HepG2 (cell line): ENCODE measurements around the gene TULP3. TPM values are rescaled to one million over a fixed set of nuclear protein-coding genes. Genes with fewer than 3 reads are reported as not detected.

Experiments
- CEBPB ChIP-seq: IDR thresholded peaks from 2 replicates; pipeline ENCODE4 v1.6.1; 2011; ENCODE audit warnings: low read depth, low read length, improper control_type of control experiment, borderline replicate concordance
- HNRNPL ChIP-seq: fragments of 200-400 bp; formaldehyde crosslinking; IDR thresholded peaks from 2 replicates; pipeline ENCODE4 v1.6.1; 2017; ENCODE audit warnings: mild to moderate bottlenecking, low read depth, low read length
- KDM4B ChIP-seq: sonication (generic); formaldehyde crosslinking; IDR thresholded peaks from 2 replicates; pipeline ENCODE4 v1.4.0; 2020; ENCODE audit warnings: missing genetic modification reagents
- MED13 ChIP-seq: sonication (generic); formaldehyde crosslinking; IDR thresholded peaks from 2 replicates; pipeline ENCODE4 v1.5.0; 2020; ENCODE audit warnings: missing genetic modification reagents
- MEF2D ChIP-seq: sonication (generic); formaldehyde crosslinking; IDR thresholded peaks from 2 replicates; pipeline ENCODE4 v1.5.1; 2020; ENCODE audit warnings: mild to moderate bottlenecking, missing genetic modification reagents
- MTA1 ChIP-seq: sonication (generic); formaldehyde crosslinking; IDR thresholded peaks from 2 replicates; pipeline ENCODE4 v1.4.0; 2020; ENCODE audit warnings: missing genetic modification reagents, mild to moderate bottlenecking, borderline replicate concordance
- NRL ChIP-seq: sonication (generic); formaldehyde crosslinking; IDR thresholded peaks from 2 replicates; pipeline ENCODE4 v1.5.0; 2020; ENCODE audit warnings: missing genetic modification reagents, mild to moderate bottlenecking, moderate library complexity, borderline replicate concordance
- PTBP1 ChIP-seq: fragments of 200-400 bp; formaldehyde crosslinking; IDR thresholded peaks from 2 replicates; pipeline ENCODE4 v1.6.1; 2018; ENCODE audit warnings: low read length, low read depth; ENCODE audit not compliant: poor library complexity, severe bottlenecking
- RFX1 ChIP-seq: fragments of 450-650 bp; IDR thresholded peaks from 2 replicates; pipeline ENCODE4 v1.6.1; 2017
- RXRB ChIP-seq: IDR thresholded peaks from 2 replicates; pipeline ENCODE4 v1.6.1; 2016; ENCODE audit warnings: borderline replicate concordance, missing genetic modification reagents, missing compliant biosample characterization
- SNRNP70 ChIP-seq: fragments of 200-400 bp; formaldehyde crosslinking; IDR thresholded peaks from 2 replicates; pipeline ENCODE4 v1.6.1; 2017; ENCODE audit warnings: mild to moderate bottlenecking, low read depth, low read length, moderate library complexity
- SRSF4 ChIP-seq: fragments of 200-400 bp; formaldehyde crosslinking; IDR thresholded peaks from one replicate; pipeline ENCODE4 v1.6.1; 2018; ENCODE audit warnings: mild to moderate bottlenecking, low read depth, low read length, moderate library complexity; ENCODE audit not compliant: poor library complexity, severe bottlenecking
- TBX2 ChIP-seq: sonication (generic); formaldehyde crosslinking; IDR thresholded peaks from 2 replicates; pipeline ENCODE4 v1.5.0; 2020; ENCODE audit warnings: missing genetic modification reagents, mild to moderate bottlenecking, borderline replicate concordance
- TCF7 ChIP-seq: sonication (generic); IDR thresholded peaks from 2 replicates; pipeline ENCODE4 v1.6.1; 2016; ENCODE audit warnings: antibody characterized with exemption, low read depth
- ZNF101 ChIP-seq: sonication (generic); formaldehyde crosslinking; IDR thresholded peaks from 2 replicates; pipeline ENCODE4 v1.4.0; 2020; ENCODE audit warnings: mild to moderate bottlenecking, low read depth, missing genetic modification reagents, borderline replicate concordance
- ZNF598 ChIP-seq: sonication (generic); formaldehyde crosslinking; IDR thresholded peaks from 2 replicates; pipeline ENCODE4 v1.5.1; 2020; ENCODE audit warnings: mild to moderate bottlenecking, missing genetic modification reagents, borderline replicate concordance
- ZNF776 ChIP-seq: sonication (generic); formaldehyde crosslinking; IDR thresholded peaks from 2 replicates; pipeline ENCODE4 v1.4.0; 2020; ENCODE audit warnings: mild to moderate bottlenecking, missing genetic modification reagents
- ZSCAN9 ChIP-seq: IDR thresholded peaks from 2 replicates; pipeline ENCODE4 v1.6.1; 2016; ENCODE audit warnings: borderline replicate concordance
- polyA plus RNA-seq, 8 experiments: library from polyadenylated mRNA; depleted of rRNA in 3 of 8; stranded (reverse) in 7 of 8; unstranded in 1 of 8; fragments of >200 nt; fragmentation: Illumina TruSeq in 4 of 8; extraction: Trizol in 4 of 8; gene quantifications; 2 replicates each; pipeline versions ENCODE4 v1.2.1 to v1.2.3, GENCODE V29; 2011 to 2016; ENCODE audit warnings: low read depth in 4 of 8, missing spikeins in 1 of 8, mixed read lengths in 1 of 8; ENCODE audit not compliant: insufficient read depth in 1 of 8
- total RNA-seq, 5 experiments: library from RNA; depleted of rRNA; stranded (reverse); fragments of >200 nt; fragmentation: Illumina TruSeq; extraction: Trizol; gene quantifications; 2 replicates each; pipeline ENCODE4 v1.2.3, GENCODE V29; 2016; ENCODE audit warnings: low read depth in 1 of 5
- TF ChIP-seq, protein P1 (sequence below): sonication (generic); formaldehyde crosslinking; conservative IDR thresholded peaks from 2 replicates; pipeline ENCODE4 v1.4.0; 2020; ENCODE audit warnings: missing genetic modification reagents
- TF ChIP-seq, protein P2 (sequence below): sonication (generic); formaldehyde crosslinking; IDR thresholded peaks from 2 replicates; pipeline ENCODE4 v1.4.0; 2020; ENCODE audit warnings: missing genetic modification reagents, borderline replicate concordance
- TF ChIP-seq, protein P3 (sequence below): sonication (generic); formaldehyde crosslinking; IDR thresholded peaks from 2 replicates; pipeline ENCODE4 v1.5.0; 2020; ENCODE audit warnings: missing genetic modification reagents
- TF ChIP-seq, protein P4 (sequence below): sonication (generic); formaldehyde crosslinking; IDR thresholded peaks from 2 replicates; pipeline ENCODE4 v1.4.0; 2020; ENCODE audit warnings: mild to moderate bottlenecking, missing genetic modification reagents

The TULP3 gene
- total and polyA plus RNA-seq, 2 of the 13 experiments (the other 11 are each of a cell fraction or from before 2014, with no cell fraction given), result 11.2 to 13.2 TPM

DNA sequence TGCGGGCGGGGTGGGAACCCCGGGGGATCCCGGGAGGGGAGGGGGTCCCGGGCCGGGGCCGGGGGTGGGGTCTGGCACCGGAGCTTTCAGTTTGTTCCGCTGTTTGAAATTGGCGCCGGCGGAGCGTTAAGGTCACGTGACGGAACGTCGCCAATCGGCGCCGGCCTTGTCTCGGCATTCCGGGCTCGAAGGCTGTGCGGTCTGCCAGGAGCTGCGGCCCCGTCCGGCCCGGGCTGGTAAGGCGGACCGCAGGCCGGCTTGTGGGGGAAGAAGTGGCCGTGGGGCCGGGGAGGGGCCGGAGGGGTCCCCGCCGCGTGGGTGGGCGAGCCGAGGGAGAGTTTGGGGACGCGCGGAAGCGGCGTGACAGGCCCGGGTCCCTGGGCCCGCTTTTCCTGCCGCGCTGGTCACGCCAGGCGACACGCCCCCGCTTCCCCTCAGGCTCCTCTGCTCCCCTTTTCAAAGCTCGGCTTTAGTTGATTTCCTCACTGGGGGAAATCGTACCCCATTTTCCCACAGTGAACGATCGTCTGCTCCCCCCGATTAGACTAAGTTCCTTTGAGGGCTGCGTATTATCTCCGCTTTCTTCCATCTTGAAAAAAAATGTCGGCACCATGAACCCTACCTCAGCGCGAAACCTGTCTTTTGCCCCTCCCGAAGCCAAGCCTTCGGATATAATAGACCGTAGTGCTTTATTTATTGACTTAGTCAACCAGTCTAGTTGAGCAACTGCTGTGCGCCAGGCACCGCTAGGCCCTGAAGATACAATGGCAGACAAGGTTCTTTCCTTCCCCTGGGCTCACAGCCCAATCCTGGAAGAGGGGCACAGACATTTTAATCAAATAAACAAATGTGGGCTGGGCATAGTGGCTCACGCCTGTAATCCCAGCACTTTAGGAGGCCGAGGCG lies 13.4 kb upstream of the TULP3 start, which contains the start of the genes FOXM1 and RHNO1 (continued):
- TF ChIP-seq, protein P1, sequence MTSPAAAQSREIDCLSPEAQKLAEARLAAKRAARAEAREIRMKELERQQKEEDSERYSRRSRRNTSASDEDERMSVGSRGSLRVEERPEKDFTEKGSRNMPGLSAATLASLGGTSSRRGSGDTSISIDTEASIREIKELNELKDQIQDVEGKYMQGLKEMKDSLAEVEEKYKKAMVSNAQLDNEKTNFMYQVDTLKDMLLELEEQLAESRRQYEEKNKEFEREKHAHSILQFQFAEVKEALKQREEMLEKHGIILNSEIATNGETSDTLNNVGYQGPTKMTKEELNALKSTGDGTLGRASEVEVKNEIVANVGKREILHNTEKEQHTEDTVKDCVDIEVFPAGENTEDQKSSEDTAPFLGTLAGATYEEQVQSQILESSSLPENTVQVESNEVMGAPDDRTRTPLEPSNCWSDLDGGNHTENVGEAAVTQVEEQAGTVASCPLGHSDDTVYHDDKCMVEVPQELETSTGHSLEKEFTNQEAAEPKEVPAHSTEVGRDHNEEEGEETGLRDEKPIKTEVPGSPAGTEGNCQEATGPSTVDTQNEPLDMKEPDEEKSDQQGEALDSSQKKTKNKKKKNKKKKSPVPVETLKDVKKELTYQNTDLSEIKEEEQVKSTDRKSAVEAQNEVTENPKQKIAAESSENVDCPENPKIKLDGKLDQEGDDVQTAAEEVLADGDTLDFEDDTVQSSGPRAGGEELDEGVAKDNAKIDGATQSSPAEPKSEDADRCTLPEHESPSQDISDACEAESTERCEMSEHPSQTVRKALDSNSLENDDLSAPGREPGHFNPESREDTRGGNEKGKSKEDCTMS (CRISPR knock-in tag), result no peak
- no peak for TF ChIP-seq ZNF776 (CRISPR knock-in tag)
- TF ChIP-seq SRSF4, result no peak
- TF ChIP-seq KDM4B (CRISPR knock-in tag), result no peak
- TF ChIP-seq, protein P2, sequence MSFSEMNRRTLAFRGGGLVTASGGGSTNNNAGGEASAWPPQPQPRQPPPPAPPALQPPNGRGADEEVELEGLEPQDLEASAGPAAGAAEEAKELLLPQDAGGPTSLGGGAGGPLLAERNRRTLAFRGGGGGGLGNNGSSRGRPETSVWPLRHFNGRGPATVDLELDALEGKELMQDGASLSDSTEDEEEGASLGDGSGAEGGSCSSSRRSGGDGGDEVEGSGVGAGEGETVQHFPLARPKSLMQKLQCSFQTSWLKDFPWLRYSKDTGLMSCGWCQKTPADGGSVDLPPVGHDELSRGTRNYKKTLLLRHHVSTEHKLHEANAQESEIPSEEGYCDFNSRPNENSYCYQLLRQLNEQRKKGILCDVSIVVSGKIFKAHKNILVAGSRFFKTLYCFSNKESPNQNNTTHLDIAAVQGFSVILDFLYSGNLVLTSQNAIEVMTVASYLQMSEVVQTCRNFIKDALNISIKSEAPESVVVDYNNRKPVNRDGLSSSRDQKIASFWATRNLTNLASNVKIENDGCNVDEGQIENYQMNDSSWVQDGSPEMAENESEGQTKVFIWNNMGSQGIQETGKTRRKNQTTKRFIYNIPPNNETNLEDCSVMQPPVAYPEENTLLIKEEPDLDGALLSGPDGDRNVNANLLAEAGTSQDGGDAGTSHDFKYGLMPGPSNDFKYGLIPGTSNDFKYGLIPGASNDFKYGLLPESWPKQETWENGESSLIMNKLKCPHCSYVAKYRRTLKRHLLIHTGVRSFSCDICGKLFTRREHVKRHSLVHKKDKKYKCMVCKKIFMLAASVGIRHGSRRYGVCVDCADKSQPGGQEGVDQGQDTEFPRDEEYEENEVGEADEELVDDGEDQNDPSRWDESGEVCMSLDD (CRISPR knock-in tag), result no peak; the same call in 1 of the 2 replicates
- TF ChIP-seq RXRB, result no peak
- TF ChIP-seq PTBP1, result no peak
- no peak for TF ChIP-seq TBX2
- no peak for TF ChIP-seq MTA1 (CRISPR knock-in tag)
- TF ChIP-seq ZNF101 (CRISPR knock-in tag), result no peak
- TF ChIP-seq, protein P3, sequence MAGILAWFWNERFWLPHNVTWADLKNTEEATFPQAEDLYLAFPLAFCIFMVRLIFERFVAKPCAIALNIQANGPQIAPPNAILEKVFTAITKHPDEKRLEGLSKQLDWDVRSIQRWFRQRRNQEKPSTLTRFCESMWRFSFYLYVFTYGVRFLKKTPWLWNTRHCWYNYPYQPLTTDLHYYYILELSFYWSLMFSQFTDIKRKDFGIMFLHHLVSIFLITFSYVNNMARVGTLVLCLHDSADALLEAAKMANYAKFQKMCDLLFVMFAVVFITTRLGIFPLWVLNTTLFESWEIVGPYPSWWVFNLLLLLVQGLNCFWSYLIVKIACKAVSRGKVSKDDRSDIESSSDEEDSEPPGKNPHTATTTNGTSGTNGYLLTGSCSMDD, result 0 out of 2 replicates have a peak, but pooled peaks have one; percentile 44
- TF ChIP-seq SNRNP70, result no peak
- TF ChIP-seq MEF2D, result no peak
- TF ChIP-seq NRL (CRISPR knock-in tag), result no peak; the same call in 1 of the 2 replicates
- TF ChIP-seq MED13, result no peak
- TF ChIP-seq CEBPB, result peak; percentile 69; the same call in 1 of the 2 replicates
- TF ChIP-seq ZNF598, result no peak; the same call in 1 of the 2 replicates
- no peak for TF ChIP-seq TCF7
- no peak for TF ChIP-seq ZSCAN9
- TF ChIP-seq, protein P4, sequence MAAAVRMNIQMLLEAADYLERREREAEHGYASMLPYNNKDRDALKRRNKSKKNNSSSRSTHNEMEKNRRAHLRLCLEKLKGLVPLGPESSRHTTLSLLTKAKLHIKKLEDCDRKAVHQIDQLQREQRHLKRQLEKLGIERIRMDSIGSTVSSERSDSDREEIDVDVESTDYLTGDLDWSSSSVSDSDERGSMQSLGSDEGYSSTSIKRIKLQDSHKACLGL (CRISPR knock-in tag), result peak; percentile 41; the same call in 1 of the 2 replicates
- TF ChIP-seq HNRNPL, result no peak
- no peak for TF ChIP-seq RFX1
